HepG2 (cell line): ENCODE data around the gene RAD50. TPM values are rescaled to one million over a fixed set of nuclear protein-coding genes. Genes with fewer than 3 reads are reported as not detected.
A peak's percentile ranks its signal among the peaks of the same experiment; 100 is the strongest.

Experiments
- DNMT1 ChIP-seq: sonication (generic); formaldehyde crosslinking; IDR thresholded peaks from 2 replicates; pipeline ENCODE4 v1.5.1; 2020; ENCODE audit warnings: mild to moderate bottlenecking, missing genetic modification reagents
- FOSL1 ChIP-seq: sonication (generic); formaldehyde crosslinking; IDR thresholded peaks from 2 replicates; pipeline ENCODE4 v1.9.0; 2021; ENCODE audit warnings: missing genetic modification reagents, borderline replicate concordance
- HMG20B ChIP-seq: conservative IDR thresholded peaks from 2 replicates; pipeline ENCODE4 v1.6.1; 2016; ENCODE audit warnings: missing genetic modification reagents, missing compliant biosample characterization
- JDP2 ChIP-seq: sonication (generic); formaldehyde crosslinking; IDR thresholded peaks from 2 replicates; pipeline ENCODE4 v1.8.1; 2022; ENCODE audit warnings: missing genetic modification reagents, borderline replicate concordance
- NFIC ChIP-seq: IDR thresholded peaks from 2 replicates; pipeline ENCODE4 v1.6.1; 2012; ENCODE audit warnings: mild to moderate bottlenecking, low read length, inconsistent platforms
- NFYC ChIP-seq: IDR thresholded peaks from 2 replicates; pipeline ENCODE4 v1.6.1; 2016; ENCODE audit warnings: missing genetic modification reagents, missing compliant biosample characterization
- PCBP1 ChIP-seq: fragments of 200-400 bp; formaldehyde crosslinking; IDR thresholded peaks from 2 replicates; pipeline ENCODE4 v1.6.1; 2017; ENCODE audit warnings: mild to moderate bottlenecking, low read depth, low read length, borderline replicate concordance
- PHF20 ChIP-seq: sonication (generic); formaldehyde crosslinking; IDR thresholded peaks from 2 replicates; pipeline ENCODE4 v1.5.0; 2020; ENCODE audit warnings: mild to moderate bottlenecking, missing genetic modification reagents
- PHF5A ChIP-seq: IDR thresholded peaks from one replicate; pipeline ENCODE4 v1.6.1; 2018; ENCODE audit warnings: low read depth, missing genetic modification reagents; ENCODE audit not compliant: unreplicated experiment
- SSRP1 ChIP-seq: IDR thresholded peaks from 2 replicates; pipeline ENCODE4 v1.6.1; 2016; ENCODE audit warnings: control low read depth
- STAG1 ChIP-seq: sonication (generic); formaldehyde crosslinking; IDR thresholded peaks from 2 replicates; pipeline ENCODE4 v1.4.0; 2020; ENCODE audit warnings: missing genetic modification reagents
- TEAD3 ChIP-seq: optimal IDR thresholded peaks from 2 replicates; pipeline ENCODE3; 2016; ENCODE audit warnings: borderline replicate concordance
- TP53 ChIP-seq: sonication (generic); formaldehyde crosslinking; conservative IDR thresholded peaks from 2 replicates; pipeline ENCODE4 v1.4.0; 2020; ENCODE audit warnings: missing genetic modification reagents
- ZMAT3 ChIP-seq: sonication (generic); formaldehyde crosslinking; conservative IDR thresholded peaks from 2 replicates; pipeline ENCODE4 v1.7.0; 2021; ENCODE audit warnings: missing genetic modification reagents
- ZNF225 ChIP-seq: sonication (generic); formaldehyde crosslinking; IDR thresholded peaks from 2 replicates; pipeline ENCODE4 v1.4.0; 2020; ENCODE audit warnings: mild to moderate bottlenecking, missing genetic modification reagents
- ZNF230 ChIP-seq: sonication (generic); formaldehyde crosslinking; IDR thresholded peaks from 2 replicates; pipeline ENCODE4 v1.4.0; 2020; ENCODE audit warnings: mild to moderate bottlenecking, missing genetic modification reagents
- ZNF329 ChIP-seq: sonication (generic); formaldehyde crosslinking; IDR thresholded peaks from 2 replicates; pipeline ENCODE4 v1.9.0; 2021; ENCODE audit warnings: low read depth, mild to moderate bottlenecking, missing genetic modification reagents
- ZNF333 ChIP-seq: sonication (generic); formaldehyde crosslinking; IDR thresholded peaks from 2 replicates; pipeline ENCODE4 v1.4.0; 2020; ENCODE audit warnings: mild to moderate bottlenecking, missing genetic modification reagents, borderline replicate concordance
- ZNF354B ChIP-seq: sonication (generic); formaldehyde crosslinking; IDR thresholded peaks from 2 replicates; pipeline ENCODE4 v1.8.0; 2022; ENCODE audit warnings: mild to moderate bottlenecking, missing genetic modification reagents
- ZNF468 ChIP-seq: sonication (generic); formaldehyde crosslinking; IDR thresholded peaks from 2 replicates; pipeline ENCODE4 v1.8.0; 2022; ENCODE audit warnings: mild to moderate bottlenecking, moderate library complexity, missing genetic modification reagents
- ZNF614 ChIP-seq: IDR thresholded peaks from 2 replicates; pipeline ENCODE4 v1.6.1; 2018; ENCODE audit warnings: missing biosample characterization, missing genetic modification reagents, inconsistent platforms, borderline replicate concordance
- ZNF672 ChIP-seq: sonication (generic); formaldehyde crosslinking; IDR thresholded peaks from 2 replicates; pipeline ENCODE4 v1.8.1; 2022; ENCODE audit warnings: missing genetic modification reagents
- ZNF674 ChIP-seq: sonication (generic); formaldehyde crosslinking; IDR thresholded peaks from 2 replicates; pipeline ENCODE4 v1.5.0; 2020; ENCODE audit warnings: low read depth, mild to moderate bottlenecking, missing genetic modification reagents
- ZNF747 ChIP-seq: sonication (generic); formaldehyde crosslinking; IDR thresholded peaks from 2 replicates; pipeline ENCODE4 v1.8.1; 2023; ENCODE audit warnings: missing genetic modification reagents, mild to moderate bottlenecking, borderline replicate concordance
- ZSCAN20 ChIP-seq: sonication (generic); formaldehyde crosslinking; IDR thresholded peaks from 2 replicates; pipeline ENCODE4 v1.4.0; 2020; ENCODE audit warnings: missing genetic modification reagents, mild to moderate bottlenecking, borderline replicate concordance
- ZSCAN30 ChIP-seq: sonication (generic); formaldehyde crosslinking; IDR thresholded peaks from 2 replicates; pipeline ENCODE4 v1.5.0; 2020; ENCODE audit warnings: mild to moderate bottlenecking, missing genetic modification reagents
- polyA plus RNA-seq, 8 experiments: library from polyadenylated mRNA; depleted of rRNA in 3 of 8; stranded (reverse) in 7 of 8; unstranded in 1 of 8; fragments of >200 nt; fragmentation: Illumina TruSeq in 4 of 8; extraction: Trizol in 4 of 8; gene quantifications; 2 replicates each; pipeline versions ENCODE4 v1.2.1 to v1.2.3, GENCODE V29; 2011 to 2016; ENCODE audit warnings: low read depth in 4 of 8, missing spikeins in 1 of 8, mixed read lengths in 1 of 8; ENCODE audit not compliant: insufficient read depth in 1 of 8
- total RNA-seq, 5 experiments: library from RNA; depleted of rRNA; stranded (reverse); fragments of >200 nt; fragmentation: Illumina TruSeq; extraction: Trizol; gene quantifications; 2 replicates each; pipeline ENCODE4 v1.2.3, GENCODE V29; 2016; ENCODE audit warnings: low read depth in 1 of 5
- TF ChIP-seq, protein P1 (sequence below): sonication (generic); formaldehyde crosslinking; IDR thresholded peaks from 2 replicates; pipeline ENCODE4 v1.5.1; 2020; ENCODE audit warnings: mild to moderate bottlenecking, missing genetic modification reagents, moderate library complexity
- TF ChIP-seq, protein P2 (sequence below): IDR thresholded peaks from 2 replicates; pipeline ENCODE4 v1.6.1; 2016

The RAD50 gene
- total and polyA plus RNA-seq, 2 of the 13 experiments (the other 11 are each of a cell fraction or from before 2014, with no cell fraction given): 19.2 to 23.4 TPM

DNA sequence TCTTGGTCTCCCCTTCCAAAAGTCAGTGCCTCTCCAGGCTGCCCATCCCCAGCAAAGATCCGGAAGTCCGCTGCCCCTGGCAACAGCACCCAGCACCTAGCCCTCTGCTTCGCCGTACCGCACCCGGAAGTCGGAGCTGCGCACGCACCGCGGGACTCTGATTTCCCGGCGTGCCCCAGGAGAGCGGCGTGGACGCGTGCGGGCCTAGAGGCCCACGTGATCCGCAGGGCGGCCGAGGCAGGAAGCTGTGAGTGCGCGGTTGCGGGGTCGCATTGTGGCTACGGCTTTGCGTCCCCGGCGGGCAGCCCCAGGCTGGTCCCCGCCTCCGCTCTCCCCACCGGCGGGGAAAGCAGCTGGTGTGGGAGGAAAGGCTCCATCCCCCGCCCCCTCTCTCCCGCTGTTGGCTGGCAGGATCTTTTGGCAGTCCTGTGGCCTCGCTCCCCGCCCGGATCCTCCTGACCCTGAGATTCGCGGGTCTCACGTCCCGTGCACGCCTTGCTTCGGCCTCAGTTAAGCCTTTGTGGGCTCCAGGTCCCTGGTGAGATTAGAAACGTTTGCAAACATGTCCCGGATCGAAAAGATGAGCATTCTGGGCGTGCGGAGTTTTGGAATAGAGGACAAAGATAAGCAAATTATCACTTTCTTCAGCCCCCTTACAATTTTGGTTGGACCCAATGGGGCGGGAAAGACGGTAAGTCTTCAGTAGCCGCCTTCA, at the start of gene RAD50 (continued):
- 0 out of 2 replicates have a peak, but pooled peaks have one; percentile 74 for TF ChIP-seq DNMT1 (CRISPR knock-in tag)
- peak; percentile 92 for TF ChIP-seq ZNF747 (CRISPR knock-in tag)
- TF ChIP-seq ZNF230 (CRISPR knock-in tag): peak; percentile 70
- no peak for TF ChIP-seq ZNF468 (CRISPR knock-in tag)
- no peak for TF ChIP-seq STAG1 (CRISPR knock-in tag)
- TF ChIP-seq PHF20 (CRISPR knock-in tag): peak; percentile 98
- peak; percentile 98 for TF ChIP-seq ZNF225 (CRISPR knock-in tag)
- 0 out of 2 replicates have a peak, but pooled peaks have one; percentile 46 for TF ChIP-seq PCBP1
- TF ChIP-seq, protein P1, sequence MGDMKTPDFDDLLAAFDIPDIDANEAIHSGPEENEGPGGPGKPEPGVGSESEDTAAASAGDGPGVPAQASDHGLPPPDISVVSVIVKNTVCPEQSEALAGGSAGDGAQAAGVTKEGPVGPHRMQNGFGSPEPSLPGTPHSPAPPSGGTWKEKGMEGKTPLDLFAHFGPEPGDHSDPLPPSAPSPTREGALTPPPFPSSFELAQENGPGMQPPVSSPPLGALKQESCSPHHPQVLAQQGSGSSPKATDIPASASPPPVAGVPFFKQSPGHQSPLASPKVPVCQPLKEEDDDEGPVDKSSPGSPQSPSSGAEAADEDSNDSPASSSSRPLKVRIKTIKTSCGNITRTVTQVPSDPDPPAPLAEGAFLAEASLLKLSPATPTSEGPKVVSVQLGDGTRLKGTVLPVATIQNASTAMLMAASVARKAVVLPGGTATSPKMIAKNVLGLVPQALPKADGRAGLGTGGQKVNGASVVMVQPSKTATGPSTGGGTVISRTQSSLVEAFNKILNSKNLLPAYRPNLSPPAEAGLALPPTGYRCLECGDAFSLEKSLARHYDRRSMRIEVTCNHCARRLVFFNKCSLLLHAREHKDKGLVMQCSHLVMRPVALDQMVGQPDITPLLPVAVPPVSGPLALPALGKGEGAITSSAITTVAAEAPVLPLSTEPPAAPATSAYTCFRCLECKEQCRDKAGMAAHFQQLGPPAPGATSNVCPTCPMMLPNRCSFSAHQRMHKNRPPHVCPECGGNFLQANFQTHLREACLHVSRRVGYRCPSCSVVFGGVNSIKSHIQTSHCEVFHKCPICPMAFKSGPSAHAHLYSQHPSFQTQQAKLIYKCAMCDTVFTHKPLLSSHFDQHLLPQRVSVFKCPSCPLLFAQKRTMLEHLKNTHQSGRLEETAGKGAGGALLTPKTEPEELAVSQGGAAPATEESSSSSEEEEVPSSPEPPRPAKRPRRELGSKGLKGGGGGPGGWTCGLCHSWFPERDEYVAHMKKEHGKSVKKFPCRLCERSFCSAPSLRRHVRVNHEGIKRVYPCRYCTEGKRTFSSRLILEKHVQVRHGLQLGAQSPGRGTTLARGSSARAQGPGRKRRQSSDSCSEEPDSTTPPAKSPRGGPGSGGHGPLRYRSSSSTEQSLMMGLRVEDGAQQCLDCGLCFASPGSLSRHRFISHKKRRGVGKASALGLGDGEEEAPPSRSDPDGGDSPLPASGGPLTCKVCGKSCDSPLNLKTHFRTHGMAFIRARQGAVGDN (CRISPR knock-in tag): peak; percentile 100
- TF ChIP-seq ZNF614: peak; percentile 90; the same call in 1 of the 2 replicates
- no peak for TF ChIP-seq ZNF329 (CRISPR knock-in tag)
- peak; percentile 83; the same call in 1 of the 2 replicates for TF ChIP-seq ZNF672 (CRISPR knock-in tag)
- TF ChIP-seq ZNF354B: peak; percentile 98
- TF ChIP-seq ZSCAN20 (CRISPR knock-in tag): peak; percentile 34; the same call in 1 of the 2 replicates
- TF ChIP-seq, protein P2, sequence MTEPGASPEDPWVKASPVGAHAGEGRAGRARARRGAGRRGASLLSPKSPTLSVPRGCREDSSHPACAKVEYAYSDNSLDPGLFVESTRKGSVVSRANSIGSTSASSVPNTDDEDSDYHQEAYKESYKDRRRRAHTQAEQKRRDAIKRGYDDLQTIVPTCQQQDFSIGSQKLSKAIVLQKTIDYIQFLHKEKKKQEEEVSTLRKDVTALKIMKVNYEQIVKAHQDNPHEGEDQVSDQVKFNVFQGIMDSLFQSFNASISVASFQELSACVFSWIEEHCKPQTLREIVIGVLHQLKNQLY (CRISPR knock-in tag): peak; percentile 92
- no peak for TF ChIP-seq SSRP1 (CRISPR knock-in tag)
- peak; percentile 37; the same call in 1 of the 2 replicates for TF ChIP-seq TP53 (CRISPR knock-in tag)
- peak; percentile 88 for TF ChIP-seq ZNF333 (CRISPR knock-in tag)
- TF ChIP-seq PHF5A: peak; percentile 82
- 0 out of 2 replicates have a peak, but pooled peaks have one; percentile 75 for TF ChIP-seq ZSCAN30 (CRISPR knock-in tag)
- peak; percentile 80; the same call in 1 of the 2 replicates for TF ChIP-seq JDP2 (CRISPR knock-in tag)
- peak; percentile 81 for TF ChIP-seq TEAD3 (CRISPR knock-in tag)
- 0 out of 2 replicates have a peak, but pooled peaks have one; percentile 76 for TF ChIP-seq ZNF674 (CRISPR knock-in tag)
- TF ChIP-seq HMG20B (CRISPR knock-in tag): peak; percentile 80; the same call in 1 of the 2 replicates
- 0 out of 2 replicates have a peak, but pooled peaks have one; percentile 4 for TF ChIP-seq FOSL1 (CRISPR knock-in tag)
- TF ChIP-seq ZMAT3: peak; percentile 93
- no peak; the same call in 1 of the 2 replicates for TF ChIP-seq NFIC
- TF ChIP-seq NFYC (CRISPR knock-in tag): peak; percentile 49
